Measurements from ENCODE around the gene HSPA6.
"Not testable (repeated sequence)": the region's sequence is repeated elsewhere in the genome, so short reads cannot be mapped to it uniquely, and the experiment has no call there.

Gene HSPA6

DNA sequence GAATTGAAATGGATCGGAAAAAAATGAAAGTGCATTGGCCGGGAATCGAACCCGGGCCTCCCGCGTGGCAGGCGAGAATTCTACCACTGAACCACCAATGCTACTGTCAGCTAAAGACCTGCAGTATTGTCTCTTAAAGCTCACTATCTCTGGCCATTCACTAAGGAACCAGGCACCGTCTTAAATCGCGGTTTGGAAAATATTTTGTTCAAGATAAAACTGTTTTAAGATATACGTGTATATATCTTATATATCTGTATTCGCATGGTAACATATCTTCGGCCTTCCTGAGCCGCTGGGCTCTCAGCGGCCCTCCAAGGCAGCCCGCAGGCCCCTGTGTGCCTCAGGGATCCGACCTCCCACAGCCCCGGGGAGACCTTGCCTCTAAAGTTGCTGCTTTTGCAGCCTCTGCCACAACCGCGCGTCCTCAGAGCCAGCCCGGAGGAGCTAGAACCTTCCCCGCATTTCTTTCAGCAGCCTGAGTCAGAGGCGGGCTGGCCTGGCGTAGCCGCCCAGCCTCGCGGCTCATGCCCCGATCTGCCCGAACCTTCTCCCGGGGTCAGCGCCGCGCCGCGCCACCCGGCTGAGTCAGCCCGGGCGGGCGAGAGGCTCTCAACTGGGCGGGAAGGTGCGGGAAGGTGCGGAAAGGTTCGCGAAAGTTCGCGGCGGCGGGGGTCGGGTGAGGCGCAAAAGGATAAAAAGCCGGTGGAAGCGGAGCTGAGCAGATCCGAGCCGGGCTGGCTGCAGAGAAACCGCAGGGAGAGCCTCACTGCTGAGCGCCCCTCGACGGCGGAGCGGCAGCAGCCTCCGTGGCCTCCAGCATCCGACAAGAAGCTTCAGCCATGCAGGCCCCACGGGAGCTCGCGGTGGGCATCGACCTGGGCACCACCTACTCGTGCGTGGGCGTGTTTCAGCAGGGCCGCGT, at the start of gene HSPA6:
TSS of gene HSPA6 (plus strand) at position 724 of the 925 bp plus-strand sequence. CDS start at position 843, 119 bp downstream.
- Histone ChIP-seq H3K27ac (ENCODE audit: low read length) (peak within 1 kb of the TSS; percentile 47), H2AFZ (ENCODE audit: low read depth, low read length) (peak within 1 kb of the TSS; percentile 36), H3K4me2 (ENCODE audit: low read length) (peak within 1 kb of the TSS; percentile 73), H3K4me3 (ENCODE audit: low read length) (peak within 1 kb of the TSS; percentile 76), H3K9ac (ENCODE audit: low read length) (peak within 1 kb of the TSS; percentile 67)
- H3K27me3 ChIP-seq (ENCODE audit: low read depth, low read length); H4K20me1 ChIP-seq (ENCODE audit: insufficient read depth, low read length); H3K4me1 ChIP-seq (ENCODE audit: low read length); H3K79me2 ChIP-seq (ENCODE audit: low read length); H3K36me3 ChIP-seq (replicated peaks; ENCODE audit: low read depth, low read length); H3K9me3 ChIP-seq (ENCODE audit: insufficient read depth, low read length): not testable (repeated sequence)

GRCh38 chr1:161477711-161478110, 46.6 kb upstream of the HSPA6 start:
- H3K36me3 ChIP-seq (replicated peaks; ENCODE audit: low read depth, low read length); H3K4me1 ChIP-seq (ENCODE audit: low read length); H3K9me3 ChIP-seq (ENCODE audit: insufficient read depth, low read length); H3K27ac ChIP-seq (ENCODE audit: low read length); H3K4me3 ChIP-seq (ENCODE audit: low read length); H2AFZ ChIP-seq (ENCODE audit: low read depth, low read length); H3K9ac ChIP-seq (ENCODE audit: low read length); H3K79me2 ChIP-seq (ENCODE audit: low read length); H3K4me2 ChIP-seq (ENCODE audit: low read length); H4K20me1 ChIP-seq (ENCODE audit: insufficient read depth, low read length): not testable (repeated sequence)
- peaks cover 15% of the 10 kb centered on the region for H3K27me3 ChIP-seq (ENCODE audit: low read depth, low read length)

DNA sequence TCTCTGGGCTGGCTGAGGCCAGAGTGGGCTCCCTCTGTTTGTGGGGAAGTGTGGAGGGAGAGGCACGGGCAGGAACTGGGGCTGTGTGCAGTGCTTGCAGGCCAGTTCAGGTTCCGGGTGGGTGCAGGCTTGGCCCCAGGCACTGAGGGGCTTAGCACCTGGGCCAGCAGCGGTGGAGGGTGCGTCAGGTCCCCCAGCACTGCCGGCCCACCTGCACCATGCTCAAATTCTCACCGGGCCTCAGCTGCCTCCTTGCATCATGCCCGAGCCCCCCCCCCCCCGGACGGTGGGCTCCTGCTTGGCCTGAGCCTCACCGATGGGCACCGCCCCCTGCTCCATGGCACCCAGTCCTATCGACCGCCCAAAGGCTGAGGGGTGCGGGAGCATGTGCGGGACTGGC, 45.4 kb upstream of the HSPA6 start:
- no peaks in the 10 kb centered on the region for H3K79me2 ChIP-seq (ENCODE audit: low read length)
- H3K4me3 ChIP-seq (ENCODE audit: low read length) = no peak overlapping the region
- no peak overlapping the region for H3K4me2 ChIP-seq (ENCODE audit: low read length)
- H2AFZ ChIP-seq (ENCODE audit: low read depth, low read length) = no peak overlapping the region
- no peaks in the 10 kb centered on the region for H3K4me1 ChIP-seq (ENCODE audit: low read length)
- H3K27ac ChIP-seq (ENCODE audit: low read length) = no peak overlapping the region
- H3K9me3 ChIP-seq (ENCODE audit: insufficient read depth, low read length) = no peaks in the 10 kb centered on the region
- no peaks in the 10 kb centered on the region for H3K36me3 ChIP-seq (replicated peaks; ENCODE audit: low read depth, low read length)
- H3K9ac ChIP-seq (ENCODE audit: low read length) = no peak overlapping the region
- H4K20me1 ChIP-seq (ENCODE audit: insufficient read depth, low read length) = no peaks in the 10 kb centered on the region
- peaks cover 17% of the 10 kb centered on the region for H3K27me3 ChIP-seq (ENCODE audit: low read depth, low read length)
- TF ChIP-seq EZH2phosphoT487 (IDR thresholded peaks at IDR 0.05; ENCODE audit: low read depth) (no peak), CTCF (IDR thresholded peaks at IDR 0.05; ENCODE audit: low read depth, low read length) (no peak)

GRCh38 chr1:161480381-161481035, 43.8 kb upstream of the HSPA6 start:
- H3K27me3 ChIP-seq (ENCODE audit: low read depth, low read length) = peaks cover 17% of the 10 kb centered on the region
- H3K9ac ChIP-seq (ENCODE audit: low read length) = no peak overlapping the region

More at GRCh38 chr1:161480381-161481035, 43.8 kb upstream of the HSPA6 start:
- Histone ChIP-seq H4K20me1 (ENCODE audit: insufficient read depth, low read length) (no peaks in the 10 kb centered on the region), H3K4me1 (ENCODE audit: low read length) (no peaks in the 10 kb centered on the region), H3K4me3 (ENCODE audit: low read length) (no peak overlapping the region), H3K36me3 (replicated peaks; ENCODE audit: low read depth, low read length) (no peaks in the 10 kb centered on the region), H2AFZ (ENCODE audit: low read depth, low read length) (no peak overlapping the region), H3K9me3 (ENCODE audit: insufficient read depth, low read length) (no peaks in the 10 kb centered on the region), H3K27ac (ENCODE audit: low read length) (no peak overlapping the region), H3K79me2 (ENCODE audit: low read length) (no peaks in the 10 kb centered on the region), H3K4me2 (ENCODE audit: low read length) (no peak overlapping the region)
- TF ChIP-seq EZH2phosphoT487 (IDR thresholded peaks at IDR 0.05; ENCODE audit: low read depth) = no peak
- TF ChIP-seq CTCF (IDR thresholded peaks at IDR 0.05; ENCODE audit: low read depth, low read length) = no peak
